ENCODE data around the gene CES3. TPM values are rescaled to one million over a fixed set of nuclear protein-coding genes. Genes with fewer than 3 reads are reported as not detected.
"Not testable (repeated sequence)": the region's sequence is repeated elsewhere in the genome, so short reads cannot be mapped to it uniquely, and the experiment has no call there.

CES3 gene
- total RNA-seq, 4 donors from 2014 or later = 1.5 to 7.1 (median 3.6) TPM

DNA sequence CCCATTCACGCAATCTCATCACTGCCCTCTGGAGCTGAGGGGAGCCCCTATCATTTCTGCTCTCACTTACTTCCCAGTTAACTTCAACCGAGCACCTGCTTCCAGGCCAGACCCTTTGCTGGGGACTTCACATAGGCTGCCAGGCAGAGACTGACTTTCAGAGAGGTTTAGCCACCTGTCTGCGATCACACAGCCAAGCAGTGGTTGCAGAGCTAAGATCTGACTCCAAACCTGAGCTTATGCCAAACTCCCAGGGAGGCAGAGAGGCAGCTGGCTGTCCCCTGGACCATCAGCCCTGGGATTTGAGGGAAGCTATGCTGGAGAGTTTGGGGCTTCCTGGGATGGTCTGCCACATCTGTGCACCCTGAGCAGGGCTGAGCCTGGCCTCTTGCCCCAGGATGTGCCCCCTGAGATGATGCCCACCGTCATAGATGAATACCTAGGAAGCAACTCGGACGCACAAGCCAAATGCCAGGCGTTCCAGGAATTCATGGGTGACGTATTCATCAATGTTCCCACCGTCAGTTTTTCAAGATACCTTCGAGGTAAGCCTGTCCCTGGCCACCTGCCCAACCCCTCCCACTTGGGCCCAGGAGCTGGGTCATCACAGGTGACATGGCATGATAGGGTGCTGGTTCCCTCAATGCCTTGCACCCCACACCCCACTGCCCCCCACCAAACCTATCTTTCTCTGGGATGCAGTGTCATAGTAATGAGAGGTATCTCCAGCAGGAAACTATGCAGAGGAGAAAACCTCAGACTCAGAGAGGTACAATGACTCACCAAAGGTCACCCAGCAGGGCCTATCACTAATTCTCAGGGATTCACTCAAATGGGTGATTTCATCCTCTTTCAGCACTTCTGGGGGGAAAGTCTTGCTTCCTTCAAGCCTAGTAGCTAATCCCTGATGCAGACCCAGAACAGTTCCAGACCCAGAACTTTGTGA lies 10.0 kb downstream of the CES3 start:
- 56 to 79% methylated on average over 9 of the region's 10 CpGs for WGBS, 2 donors
- intact Hi-C loops (cut with DNase I) = no loop called here
- H3K4me1 ChIP-seq = peaks cover 0 to 9% (median 0%) of the 10 kb centered on the region in 3 donors
- no peaks in the 10 kb centered on the region for H3K9me3 ChIP-seq
- DNase-seq = no peak
- H3K27me3 ChIP-seq = peaks cover 0 to 13% (median 0%) of the 10 kb centered on the region in 4 donors
- H3K36me3 ChIP-seq = no peaks in the 10 kb centered on the region
- H3K4me3 ChIP-seq = no peak overlapping the region
- no peak overlapping the region for H3K27ac ChIP-seq
- TF ChIP-seq POLR2A (IDR thresholded peaks at IDR 0.05) = no peak
- TF ChIP-seq, protein P1, sequence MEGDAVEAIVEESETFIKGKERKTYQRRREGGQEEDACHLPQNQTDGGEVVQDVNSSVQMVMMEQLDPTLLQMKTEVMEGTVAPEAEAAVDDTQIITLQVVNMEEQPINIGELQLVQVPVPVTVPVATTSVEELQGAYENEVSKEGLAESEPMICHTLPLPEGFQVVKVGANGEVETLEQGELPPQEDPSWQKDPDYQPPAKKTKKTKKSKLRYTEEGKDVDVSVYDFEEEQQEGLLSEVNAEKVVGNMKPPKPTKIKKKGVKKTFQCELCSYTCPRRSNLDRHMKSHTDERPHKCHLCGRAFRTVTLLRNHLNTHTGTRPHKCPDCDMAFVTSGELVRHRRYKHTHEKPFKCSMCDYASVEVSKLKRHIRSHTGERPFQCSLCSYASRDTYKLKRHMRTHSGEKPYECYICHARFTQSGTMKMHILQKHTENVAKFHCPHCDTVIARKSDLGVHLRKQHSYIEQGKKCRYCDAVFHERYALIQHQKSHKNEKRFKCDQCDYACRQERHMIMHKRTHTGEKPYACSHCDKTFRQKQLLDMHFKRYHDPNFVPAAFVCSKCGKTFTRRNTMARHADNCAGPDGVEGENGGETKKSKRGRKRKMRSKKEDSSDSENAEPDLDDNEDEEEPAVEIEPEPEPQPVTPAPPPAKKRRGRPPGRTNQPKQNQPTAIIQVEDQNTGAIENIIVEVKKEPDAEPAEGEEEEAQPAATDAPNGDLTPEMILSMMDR (IDR thresholded peaks at IDR 0.05) = no peak

DNA sequence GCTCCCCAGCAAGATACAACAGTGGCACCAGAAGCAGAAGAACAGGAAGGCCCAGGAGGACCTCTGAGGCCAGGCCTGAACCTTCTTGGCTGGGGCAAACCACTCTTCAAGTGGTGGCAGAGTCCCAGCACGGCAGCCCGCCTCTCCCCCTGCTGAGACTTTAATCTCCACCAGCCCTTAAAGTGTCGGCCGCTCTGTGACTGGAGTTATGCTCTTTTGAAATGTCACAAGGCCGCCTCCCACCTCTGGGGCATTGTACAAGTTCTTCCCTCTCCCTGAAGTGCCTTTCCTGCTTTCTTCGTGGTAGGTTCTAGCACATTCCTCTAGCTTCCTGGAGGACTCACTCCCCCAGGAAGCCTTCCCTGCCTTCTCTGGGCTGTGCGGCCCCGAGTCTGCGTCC lies 11.9 kb downstream of the CES3 start:
- no peak overlapping the region for H3K27ac ChIP-seq
- TF ChIP-seq, protein P1 (IDR thresholded peaks at IDR 0.05) = no peak
- TF ChIP-seq POLR2A (IDR thresholded peaks at IDR 0.05) = no peak
- H3K9me3 ChIP-seq = no peaks in the 10 kb centered on the region
- no peaks in the 10 kb centered on the region for H3K36me3 ChIP-seq
- H3K4me1 ChIP-seq = peaks cover 4 to 27% (median 5%) of the 10 kb centered on the region in 3 donors
- intact Hi-C loops (cut with DNase I) = no loop called here
- H3K4me3 ChIP-seq = no peak overlapping the region
- no peak for DNase-seq
- 83 to 90% methylated on average over 5 to 9 of the region's 9 CpGs for WGBS, 2 donors
- peaks cover 0 to 13% (median 0%) of the 10 kb centered on the region in 4 donors for H3K27me3 ChIP-seq

DNA sequence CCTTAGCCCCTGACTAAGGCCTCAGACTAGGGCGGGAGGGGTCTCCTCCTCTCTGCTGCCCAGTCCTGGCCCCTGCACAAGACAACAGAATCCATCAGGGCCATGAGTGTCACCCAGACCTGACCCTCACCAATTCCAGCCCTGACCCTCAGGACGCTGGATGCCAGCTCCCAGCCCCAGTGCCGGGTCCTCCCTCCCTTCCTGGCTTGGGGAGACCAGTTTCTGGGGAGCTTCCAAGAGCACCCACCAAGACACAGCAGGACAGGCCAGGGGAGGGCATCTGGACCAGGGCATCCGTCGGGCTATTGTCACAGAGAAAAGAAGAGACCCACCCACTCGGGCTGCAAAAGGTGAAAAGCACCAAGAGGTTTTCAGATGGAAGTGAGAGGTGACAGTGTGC lies 12.7 kb downstream of the CES3 start:
- intact Hi-C loops (cut with DNase I) = no loop called here
- H3K4me3 ChIP-seq = no peak overlapping the region
- DNase-seq = no peak
- 91% methylated on average over 5 of the region's 6 CpGs; no CpG with 5 or more reads in 1 of the 2 donors for WGBS, 2 donors
- H3K36me3 ChIP-seq = no peaks in the 10 kb centered on the region
- TF ChIP-seq, protein P1 (IDR thresholded peaks at IDR 0.05) = no peak
- TF ChIP-seq POLR2A (IDR thresholded peaks at IDR 0.05) = no peak
- peaks cover 4 to 28% (median 5%) of the 10 kb centered on the region in 3 donors for H3K4me1 ChIP-seq
- H3K27me3 ChIP-seq = peaks cover 0 to 13% (median 0%) of the 10 kb centered on the region in 4 donors
- H3K9me3 ChIP-seq = no peaks in the 10 kb centered on the region
- no peak overlapping the region for H3K27ac ChIP-seq

DNA sequence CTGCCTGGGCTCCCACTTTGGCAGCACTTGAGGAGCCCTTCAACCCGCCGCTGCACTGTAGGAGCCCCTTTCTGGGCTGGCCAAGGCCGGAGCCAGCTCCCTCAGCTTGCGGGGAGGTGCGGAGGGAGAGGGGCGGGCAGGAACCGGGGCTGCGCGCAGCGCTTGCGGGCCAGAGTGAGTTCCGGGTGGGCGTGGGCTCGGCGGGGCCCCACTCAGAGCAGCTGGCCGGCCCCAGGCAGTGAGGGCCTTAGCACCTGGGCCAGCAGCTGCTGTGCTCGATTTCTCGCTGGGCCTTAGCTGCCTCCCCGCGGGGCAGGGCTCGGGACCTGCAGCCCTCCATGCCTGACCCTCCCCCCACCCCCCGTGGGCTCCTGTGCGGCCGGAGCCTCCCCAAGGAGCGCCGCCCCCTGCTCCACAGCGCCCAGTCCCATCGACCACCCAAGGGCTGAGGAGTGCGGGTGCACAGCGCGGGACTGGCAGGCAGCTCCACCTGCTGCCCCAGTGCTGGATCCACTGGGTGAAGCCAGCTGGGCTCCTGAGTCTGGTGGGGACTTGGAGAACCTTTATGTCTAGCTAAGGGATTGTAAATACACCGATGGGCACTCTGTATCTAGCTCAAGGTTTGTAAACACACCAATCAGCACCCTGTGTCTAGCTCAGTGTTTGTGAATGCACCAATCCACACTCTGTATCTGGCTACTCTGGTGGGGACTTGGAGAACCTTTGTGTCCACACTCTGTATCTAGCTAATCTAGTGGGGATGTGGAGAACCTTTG lies 13.3 kb downstream of the CES3 start:
- intact Hi-C loops (cut with DNase I); DNase-seq; H3K4me3 ChIP-seq; H3K9me3 ChIP-seq; H3K27ac ChIP-seq; H3K36me3 ChIP-seq: not testable (repeated sequence)
- H3K4me1 ChIP-seq = peaks cover 4 to 28% (median 5%) of the 10 kb centered on the region in 3 donors
- 91 to 97% methylated on average over 3 to 9 of the region's 32 CpGs for WGBS, 2 donors
- H3K27me3 ChIP-seq = peaks cover 0 to 13% (median 0%) of the 10 kb centered on the region in 4 donors

DNA sequence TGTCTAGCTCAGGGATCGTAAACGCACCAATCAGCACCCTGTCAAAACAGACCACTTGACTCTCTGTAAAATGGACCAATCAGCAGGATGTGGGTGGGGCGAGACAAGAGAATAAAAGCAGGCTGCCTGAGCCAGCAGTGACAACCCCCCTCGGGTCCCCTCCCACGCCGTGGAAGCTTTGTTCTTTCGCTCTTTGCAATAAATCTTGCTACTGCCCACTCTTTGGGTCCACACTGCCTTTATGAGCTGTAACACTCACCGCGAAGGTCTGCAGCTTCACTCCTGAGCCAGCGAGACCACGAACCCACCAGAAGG lies 13.8 kb downstream of the CES3 start:
- peaks cover 4 to 31% (median 5%) of the 10 kb centered on the region in 3 donors for H3K4me1 ChIP-seq
- H3K9me3 ChIP-seq, H3K36me3 ChIP-seq, DNase-seq, H3K27ac ChIP-seq, H3K4me3 ChIP-seq: not testable (repeated sequence)
- intact Hi-C loops (cut with DNase I) = loop anchor here (5.0 kb wide), 1 partner anchor 182 kb away; the partner anchor contains the start of genes FBXL8 and TRADD
- WGBS, 2 donors = 65 to 68% methylated on average over 11 of the region's 11 CpGs
- H3K27me3 ChIP-seq = peaks cover 0 to 13% (median 0%) of the 10 kb centered on the region in 4 donors
